ENCODE data around the gene PDE6D. TPM values are rescaled to one million over a fixed set of nuclear protein-coding genes. Genes with fewer than 3 reads are reported as not detected.
A peak's percentile ranks its signal among the peaks of the same experiment; 100 is the strongest.

PDE6D gene
- total and polyA plus RNA-seq, 2 of the 13 experiments (the other 11 are each of a cell fraction or from before 2014, with no cell fraction given), result 14.1 to 23.2 TPM

DNA sequence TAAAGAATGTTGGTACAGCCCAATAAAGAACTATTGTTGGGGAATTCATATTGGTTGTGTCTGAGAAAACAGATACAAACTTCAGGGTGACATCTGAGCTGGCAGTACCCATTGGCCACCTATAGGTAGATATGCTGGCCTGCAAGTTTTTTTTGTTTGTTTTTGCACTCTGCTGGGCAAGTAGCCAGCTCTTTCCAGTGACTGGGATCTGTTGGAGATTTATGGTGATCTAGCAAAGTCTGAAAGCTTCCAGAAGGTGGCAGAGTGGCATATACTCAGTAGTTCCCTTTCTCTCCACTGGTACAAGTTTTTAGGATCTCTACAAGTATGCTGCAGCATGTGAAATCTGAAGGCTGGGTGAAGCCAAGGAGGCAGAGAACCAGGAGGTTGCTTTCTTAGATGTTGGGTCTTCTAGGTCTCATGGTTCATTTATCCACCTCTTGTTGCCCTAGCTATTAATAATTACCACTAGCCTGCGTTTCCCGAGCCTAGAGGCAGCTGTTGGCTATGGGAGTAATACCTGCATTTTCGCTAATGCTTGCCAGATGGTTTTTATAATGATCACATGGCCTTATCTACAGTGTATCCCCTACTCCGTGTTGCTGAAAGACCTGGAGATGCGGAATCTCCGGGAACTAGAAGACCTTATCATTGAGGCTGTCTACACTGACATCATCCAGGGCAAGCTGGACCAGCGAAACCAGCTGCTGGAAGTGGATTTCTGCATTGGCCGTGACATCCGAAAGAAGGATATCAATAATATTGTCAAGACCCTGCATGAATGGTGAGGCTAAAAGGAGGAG is 14.6 kb upstream of the PDE6D start (continued):
- no peak for TF ChIP-seq ZNF329 (CRISPR knock-in tag; IDR thresholded peaks at IDR 0.05; ENCODE audit: low read depth)
- no peak for TF ChIP-seq MTF2 (CRISPR knock-in tag; IDR thresholded peaks at IDR 0.05; ENCODE audit: borderline replicate concordance)
- TF ChIP-seq, protein P1, sequence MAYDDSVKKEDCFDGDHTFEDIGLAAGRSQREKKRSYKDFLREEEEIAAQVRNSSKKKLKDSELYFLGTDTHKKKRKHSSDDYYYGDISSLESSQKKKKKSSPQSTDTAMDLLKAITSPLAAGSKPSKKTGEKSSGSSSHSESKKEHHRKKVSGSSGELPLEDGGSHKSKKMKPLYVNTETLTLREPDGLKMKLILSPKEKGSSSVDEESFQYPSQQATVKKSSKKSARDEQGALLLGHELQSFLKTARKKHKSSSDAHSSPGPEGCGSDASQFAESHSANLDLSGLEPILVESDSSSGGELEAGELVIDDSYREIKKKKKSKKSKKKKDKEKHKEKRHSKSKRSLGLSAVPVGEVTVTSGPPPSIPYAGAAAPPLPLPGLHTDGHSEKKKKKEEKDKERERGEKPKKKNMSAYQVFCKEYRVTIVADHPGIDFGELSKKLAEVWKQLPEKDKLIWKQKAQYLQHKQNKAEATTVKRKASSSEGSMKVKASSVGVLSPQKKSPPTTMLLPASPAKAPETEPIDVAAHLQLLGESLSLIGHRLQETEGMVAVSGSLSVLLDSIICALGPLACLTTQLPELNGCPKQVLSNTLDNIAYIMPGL (CRISPR knock-in tag; IDR thresholded peaks at IDR 0.05; ENCODE audit: borderline replicate concordance in 1 of 2, low read depth in 1 of 2), result peak in 1 of 2 experiments; percentile 39; a peak in 1 of 4 replicates
- no peak for TF ChIP-seq ZNF264 (CRISPR knock-in tag; IDR thresholded peaks at IDR 0.05)
- no peak for TF ChIP-seq ZNF562 (CRISPR knock-in tag; IDR thresholded peaks at IDR 0.05; ENCODE audit: borderline replicate concordance)
- TF ChIP-seq ZC3H4 (CRISPR knock-in tag; IDR thresholded peaks at IDR 0.05; ENCODE audit: borderline replicate concordance), result no peak
- TF ChIP-seq SIX4 (CRISPR knock-in tag; IDR thresholded peaks at IDR 0.05), result peak; percentile 68; the same call in 1 of the 2 replicates
- TF ChIP-seq MAFF (IDR thresholded peaks at IDR 0.05; ENCODE audit: low read depth, low read length), result 0 out of 2 replicates have a peak, but pooled peaks have one; percentile 32
- peak; percentile 15 to 30; a peak in 3 of 4 replicates for TF ChIP-seq MAFK (conservative IDR thresholded peaks at IDR 0.05 in 1 of 2, IDR thresholded peaks at IDR 0.05 in 1 of 2; ENCODE audit: low read length in 2 of 2)
- no peak for TF ChIP-seq TAF1 (CRISPR knock-in tag; IDR thresholded peaks at IDR 0.05)
- no peak for TF ChIP-seq ZNF33A (CRISPR knock-in tag; IDR thresholded peaks at IDR 0.05; ENCODE audit: borderline replicate concordance)
- no peak for TF ChIP-seq ZNF367 (CRISPR knock-in tag; IDR thresholded peaks at IDR 0.05; ENCODE audit: borderline replicate concordance)
- TF ChIP-seq CTCF (CRISPR knock-in tag; IDR thresholded peaks at IDR 0.05), result peak; percentile 48
- TF ChIP-seq XRCC5 (optimal IDR thresholded peaks at IDR 0.05; ENCODE audit: low read length), result peak; percentile 71
- TF ChIP-seq SIX1 (CRISPR knock-in tag; IDR thresholded peaks at IDR 0.05; ENCODE audit: borderline replicate concordance), result peak; percentile 73; the same call in 1 of the 2 replicates
- 0 out of 2 replicates have a peak, but pooled peaks have one; percentile 13 for TF ChIP-seq ARID3A (IDR thresholded peaks at IDR 0.05; ENCODE audit: low read depth, low read length)
- TF ChIP-seq ZNF878 (CRISPR knock-in tag; IDR thresholded peaks at IDR 0.05), result no peak
- TF ChIP-seq KLF13 (CRISPR knock-in tag; IDR thresholded peaks at IDR 0.05), result no peak
- peak; percentile 41; the same call in 1 of the 2 replicates for TF ChIP-seq ZNF644 (CRISPR knock-in tag; IDR thresholded peaks at IDR 0.05; ENCODE audit: low read depth)
- 0 out of 2 replicates have a peak, but pooled peaks have one; percentile 56 for TF ChIP-seq ZNF124 (CRISPR knock-in tag; IDR thresholded peaks at IDR 0.05)
- TF ChIP-seq ELF1 (CRISPR knock-in tag; IDR thresholded peaks at IDR 0.05), result peak; percentile 11; the same call in 1 of the 2 replicates
- TF ChIP-seq, protein P2, sequence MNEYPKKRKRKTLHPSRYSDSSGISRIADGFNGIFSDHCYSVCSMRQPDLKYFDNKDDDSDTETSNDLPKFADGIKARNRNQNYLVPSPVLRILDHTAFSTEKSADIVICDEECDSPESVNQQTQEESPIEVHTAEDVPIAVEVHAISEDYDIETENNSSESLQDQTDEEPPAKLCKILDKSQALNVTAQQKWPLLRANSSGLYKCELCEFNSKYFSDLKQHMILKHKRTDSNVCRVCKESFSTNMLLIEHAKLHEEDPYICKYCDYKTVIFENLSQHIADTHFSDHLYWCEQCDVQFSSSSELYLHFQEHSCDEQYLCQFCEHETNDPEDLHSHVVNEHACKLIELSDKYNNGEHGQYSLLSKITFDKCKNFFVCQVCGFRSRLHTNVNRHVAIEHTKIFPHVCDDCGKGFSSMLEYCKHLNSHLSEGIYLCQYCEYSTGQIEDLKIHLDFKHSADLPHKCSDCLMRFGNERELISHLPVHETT (CRISPR knock-in tag; conservative IDR thresholded peaks at IDR 0.05), result no peak
- TF ChIP-seq STAG1 (CRISPR knock-in tag; IDR thresholded peaks at IDR 0.05), result peak; percentile 13; the same call in 1 of the 2 replicates
